ENCODE results near the gene HCST. TPM values are rescaled to one million over a fixed set of nuclear protein-coding genes. Genes with fewer than 3 reads are reported as not detected.

Gene HCST
- total RNA-seq, 1 experiment from 2014 or later, result not detected

GRCh38 chr19:35901055-35901644 lies 1.2 kb upstream of the HCST start:
- ATAC-seq (no peak), DNase-seq (peak; percentile 27)
- no peaks in the 10 kb centered on the region for H3K9me3 ChIP-seq (ENCODE audit: low read length)
- H3K36me3 ChIP-seq (ENCODE audit: low read depth, low read length), result no peaks in the 10 kb centered on the region
- no peaks in the 10 kb centered on the region for H3K9me2 ChIP-seq (replicated peaks; ENCODE audit: low read length)
- intact Hi-C loops (cut with micrococcal nuclease), result no loop called here
- H4K20me1 ChIP-seq (ENCODE audit: low read length), result no peaks in the 10 kb centered on the region
- CTCF ChIA-PET, result interaction anchor here (0.8 kb wide), 1 partner anchor 30 kb away, joined by 3 read pairs; no protein-coding TSS in a partner anchor
- H3K27ac ChIP-seq (ENCODE audit: low read length), result no peak overlapping the region
- H3F3A ChIP-seq (ENCODE audit: low read length, unreplicated experiment), result no peaks in the 10 kb centered on the region
- H3K4me2 ChIP-seq (ENCODE audit: low read length), result peak overlapping the region; percentile 91
- no TSS peak for BruUV-seq (replicated peaks)
- peaks cover 10% of the 10 kb centered on the region; the same call in 1 of the 2 replicates for H3K4me1 ChIP-seq (ENCODE audit: insufficient read depth, low read length)
- H3K27me3 ChIP-seq (ENCODE audit: low read length), result no peaks in the 10 kb centered on the region
- H2AFZ ChIP-seq (ENCODE audit: low read length), result no peak overlapping the region
- H3K79me2 ChIP-seq (ENCODE audit: low read length), result peaks cover 19% of the 10 kb centered on the region
- TF ChIP-seq CTCF (conservative IDR thresholded peaks at IDR 0.05; ENCODE audit: low read depth, low read length), result no peak
- TF ChIP-seq EZH2 (IDR thresholded peaks at IDR 0.05; ENCODE audit: low read length, unreplicated experiment), result no peak
- TF ChIP-seq EZH2phosphoT487 (IDR thresholded peaks at IDR 0.05; ENCODE audit: borderline replicate concordance, low read length), result no peak
- peak overlapping the region; percentile 91; the same call in 1 of the 2 replicates for H3K9ac ChIP-seq (ENCODE audit: low read length)
- H3K4me3 ChIP-seq (ENCODE audit: low read length), result peak overlapping the region; percentile 95; the same call in 1 of the 2 replicates
- POLR2A ChIA-PET (ENCODE audit: unreplicated experiment), result no interaction called here

- no peaks in the 10 kb centered on the region for H4K20me1 ChIP-seq (ENCODE audit: low read length)
- H3K27me3 ChIP-seq (ENCODE audit: low read length), result no peaks in the 10 kb centered on the region
- no peak overlapping the region for H3K27ac ChIP-seq (ENCODE audit: low read length)
- H3K9ac ChIP-seq (ENCODE audit: low read length), result peak overlapping the region; percentile 17; the same call in 1 of the 2 replicates
- no TSS peak for BruUV-seq (replicated peaks)
- peaks cover 18% of the 10 kb centered on the region for H3K79me2 ChIP-seq (ENCODE audit: low read length)
- POLR2A ChIA-PET (ENCODE audit: unreplicated experiment), result no interaction called here
- no peaks in the 10 kb centered on the region for H3K9me2 ChIP-seq (replicated peaks; ENCODE audit: low read length)
- H3K9me3 ChIP-seq (ENCODE audit: low read length), result no peaks in the 10 kb centered on the region
- DNase-seq, result no peak
- CTCF ChIA-PET, result no interaction called here
- H3K4me1 ChIP-seq (ENCODE audit: insufficient read depth, low read length), result peaks cover 10% of the 10 kb centered on the region; the same call in 1 of the 2 replicates
- peak overlapping the region; percentile 42 for H3K4me3 ChIP-seq (ENCODE audit: low read length)
- H3F3A ChIP-seq (ENCODE audit: low read length, unreplicated experiment), result no peaks in the 10 kb centered on the region
- intact Hi-C loops (cut with micrococcal nuclease), result no loop called here
- no peaks in the 10 kb centered on the region for H3K36me3 ChIP-seq (ENCODE audit: low read depth, low read length)
- no peak for ATAC-seq
- no peak for TF ChIP-seq EZH2 (IDR thresholded peaks at IDR 0.05; ENCODE audit: low read length, unreplicated experiment)
- peak overlapping the region; percentile 75 for H2AFZ ChIP-seq (ENCODE audit: low read length)
- H3K4me2 ChIP-seq (ENCODE audit: low read length), result peak overlapping the region; percentile 73
Observed at GRCh38 chr19:35902870-35903475, 644 bp downstream of the HCST start.

- no peaks in the 10 kb centered on the region for H3K27me3 ChIP-seq (ENCODE audit: low read length)
- peak overlapping the region; percentile 42 for H3K4me3 ChIP-seq (ENCODE audit: low read length)
- no peaks in the 10 kb centered on the region for H3K9me3 ChIP-seq (ENCODE audit: low read length)
- intact Hi-C loops (cut with micrococcal nuclease), result no loop called here
- BruUV-seq (replicated peaks), result no TSS peak
- H4K20me1 ChIP-seq (ENCODE audit: low read length), result no peaks in the 10 kb centered on the region
- peak; percentile 10; the same call in 1 of the 2 replicates for ATAC-seq
- peak overlapping the region; percentile 75 for H2AFZ ChIP-seq (ENCODE audit: low read length)
- H3K9me2 ChIP-seq (replicated peaks; ENCODE audit: low read length), result no peaks in the 10 kb centered on the region
- CTCF ChIA-PET, result no interaction called here
- H3K4me1 ChIP-seq (ENCODE audit: insufficient read depth, low read length), result peaks cover 10% of the 10 kb centered on the region; the same call in 1 of the 2 replicates
- peak overlapping the region; percentile 17; the same call in 1 of the 2 replicates for H3K9ac ChIP-seq (ENCODE audit: low read length)
- H3K79me2 ChIP-seq (ENCODE audit: low read length), result peaks cover 11% of the 10 kb centered on the region
- H3K4me2 ChIP-seq (ENCODE audit: low read length), result peak overlapping the region; percentile 73
- DNase-seq, result peak; percentile 59
- TF ChIP-seq EZH2 (IDR thresholded peaks at IDR 0.05; ENCODE audit: low read length, unreplicated experiment) (no peak), EZH2phosphoT487 (IDR thresholded peaks at IDR 0.05; ENCODE audit: borderline replicate concordance, low read length) (no peak), CTCF (conservative IDR thresholded peaks at IDR 0.05; ENCODE audit: low read depth, low read length) (no peak)
- H3F3A ChIP-seq (ENCODE audit: low read length, unreplicated experiment), result no peaks in the 10 kb centered on the region
- no peaks in the 10 kb centered on the region for H3K36me3 ChIP-seq (ENCODE audit: low read depth, low read length)
- H3K27ac ChIP-seq (ENCODE audit: low read length), result no peak overlapping the region
- POLR2A ChIA-PET (ENCODE audit: unreplicated experiment), result no interaction called here
Observed at GRCh38 chr19:35903550-35904179, 1.3 kb downstream of the HCST start.
